Neural cell (in vitro differentiated cells): Measurements from ENCODE around the gene FSTL1. TPM values are rescaled to one million over a fixed set of nuclear protein-coding genes. Genes with fewer than 3 reads are reported as not detected.

Experiments
- H2AFZ ChIP-seq: fragments of 200-600, 300-800 bp; sonication (generic), shearing (Covaris generic); 2 replicates; pipeline ENCODE4 v1.6.0; 2014; ENCODE audit warnings: low read depth, mild to moderate bottlenecking, antibody characterized with exemption, low read length, moderate library complexity
- H3F3A ChIP-seq: fragments of 200-600 bp; shearing (Covaris generic); 2 replicates; pipeline ENCODE4 v1.6.1; 2016; ENCODE audit warnings: mild to moderate bottlenecking, moderate library complexity, mixed read lengths, antibody characterized with exemption, low read length; ENCODE audit not compliant: insufficient read depth, poor library complexity, severe bottlenecking
- H3K27ac ChIP-seq: fragments of 200-600, 300-800 bp; sonication (generic), shearing (Covaris generic); 2 replicates; pipeline ENCODE4 v1.5.1; 2014; ENCODE audit warnings: mild to moderate bottlenecking, low read length, moderate library complexity
- H3K27me3 ChIP-seq: fragments of 300-800, 200-600 bp; sonication (generic), shearing (Covaris generic); 2 replicates; pipeline ENCODE4 v1.6.0; 2014; ENCODE audit warnings: mild to moderate bottlenecking, low read depth, low read length, moderate library complexity; ENCODE audit not compliant: insufficient read depth
- H3K36me3 ChIP-seq: fragments of 300-800, 200-600 bp; sonication (generic), shearing (Covaris generic); 2 replicates; pipeline ENCODE4 v1.5.1; 2014; ENCODE audit warnings: mild to moderate bottlenecking, antibody characterized with exemption, low read length, moderate library complexity; ENCODE audit not compliant: insufficient read depth
- H3K4me2 ChIP-seq: fragments of 300-800, 200-600 bp; sonication (generic), shearing (Covaris generic); 2 replicates; pipeline ENCODE4 v1.6.0; 2014; ENCODE audit warnings: mild to moderate bottlenecking, low read length
- H3K4me3 ChIP-seq: fragments of 300-800, 200-600 bp; sonication (generic), shearing (Covaris generic); 2 replicates; pipeline ENCODE4 v1.5.1; 2014; ENCODE audit warnings: mild to moderate bottlenecking, low read length, moderate library complexity
- H3K79me2 ChIP-seq: fragments of 200-600 bp; shearing (Covaris generic); replicated peaks from 2 replicates; pipeline ENCODE4 v1.6.0; 2014; ENCODE audit warnings: mild to moderate bottlenecking, low read length, moderate library complexity; ENCODE audit not compliant: insufficient read depth
- H3K9ac ChIP-seq: fragments of 300-800, 200-600 bp; sonication (generic), shearing (Covaris generic); 2 replicates; pipeline ENCODE4 v1.6.1; 2016; ENCODE audit warnings: mild to moderate bottlenecking, low read length, mixed read lengths
- H3K9me2 ChIP-seq: fragments of 200-600 bp; shearing (Covaris generic); 2 replicates; pipeline ENCODE4 v1.6.1; 2016; ENCODE audit warnings: mild to moderate bottlenecking, low read length, mixed read lengths; ENCODE audit not compliant: insufficient read depth
- H3K9me3 ChIP-seq: fragments of 200-600, 300-800 bp; sonication (generic), shearing (Covaris generic); 2 replicates; pipeline ENCODE4 v1.6.1; 2016; ENCODE audit warnings: mild to moderate bottlenecking, mixed run types, low read length, moderate library complexity, mixed read lengths
- H4K20me1 ChIP-seq: fragments of 200-600 bp; shearing (Covaris generic); 2 replicates; pipeline ENCODE4 v1.6.1; 2016; ENCODE audit warnings: mild to moderate bottlenecking, mixed run types; ENCODE audit not compliant: insufficient read depth
- EP300 ChIP-seq: fragments of 450-650 bp; conservative IDR thresholded peaks from 2 replicates; pipeline ENCODE4 v1.6.1; 2014; ENCODE audit warnings: antibody characterized with exemption, mild to moderate bottlenecking, moderate library complexity; ENCODE audit not compliant: poor library complexity, severe bottlenecking
- EZH2 ChIP-seq: fragments of 200-600, 300-800 bp; shearing (Covaris generic), sonication (generic); IDR thresholded peaks from 2 replicates; pipeline ENCODE4 v1.6.1; 2014; ENCODE audit warnings: antibody characterized with exemption, low read length, borderline replicate concordance, mild to moderate bottlenecking; ENCODE audit not compliant: insufficient read depth, poor library complexity, severe bottlenecking
- MXI1 ChIP-seq: fragments of 450-650 bp; conservative IDR thresholded peaks from 2 replicates; pipeline ENCODE4 v1.6.1; 2014; ENCODE audit warnings: antibody characterized with exemption, mild to moderate bottlenecking; ENCODE audit not compliant: poor library complexity, severe bottlenecking
- POLR2AphosphoS5 ChIP-seq: IDR thresholded peaks from 2 replicates; pipeline ENCODE4 v1.6.1; 2012
- RAD21 ChIP-seq: fragments of 450-650 bp; conservative IDR thresholded peaks from 2 replicates; pipeline ENCODE4 v1.6.1; 2014; ENCODE audit warnings: antibody characterized with exemption, mild to moderate bottlenecking, moderate library complexity
- TAF1 ChIP-seq: IDR thresholded peaks from 2 replicates; pipeline ENCODE4 v1.6.1; 2012; ENCODE audit warnings: low read depth
- polyA plus RNA-seq: library from polyadenylated mRNA; depleted of rRNA; stranded (reverse); fragments of >200 nt; gene quantifications from 2 replicates; pipeline ENCODE4 v1.2.3, GENCODE V29; 2014
- TF ChIP-seq, protein P1 (sequence below): IDR thresholded peaks from 2 replicates; pipeline ENCODE4 v1.6.1; 2012; ENCODE audit warnings: borderline replicate concordance
- TF ChIP-seq, protein P2 (sequence below): fragments of 450-650 bp; IDR thresholded peaks from 2 replicates; pipeline ENCODE4 v1.5.1; 2014; ENCODE audit warnings: antibody characterized with exemption, mild to moderate bottlenecking, moderate library complexity; ENCODE audit not compliant: poor library complexity, severe bottlenecking

FSTL1 gene
- polyA plus RNA-seq, 1 donor from 2014 or later: 12.3 TPM

- Histone ChIP-seq H3K4me3 (no peak overlapping the region), H3K9me3 (no peaks in the 10 kb centered on the region), H3K79me2 (no peaks in the 10 kb centered on the region), H3K9ac (no peak overlapping the region), H3F3A (no peaks in the 10 kb centered on the region), H3K27me3 (no peaks in the 10 kb centered on the region), H3K4me2 (no peak overlapping the region), H4K20me1 (no peaks in the 10 kb centered on the region), H3K36me3 (no peaks in the 10 kb centered on the region), H2AFZ (no peak overlapping the region), H3K9me2 (no peaks in the 10 kb centered on the region), H3K27ac (no peak overlapping the region)
- no peak for TF ChIP-seq MXI1
- TF ChIP-seq, protein P1, sequence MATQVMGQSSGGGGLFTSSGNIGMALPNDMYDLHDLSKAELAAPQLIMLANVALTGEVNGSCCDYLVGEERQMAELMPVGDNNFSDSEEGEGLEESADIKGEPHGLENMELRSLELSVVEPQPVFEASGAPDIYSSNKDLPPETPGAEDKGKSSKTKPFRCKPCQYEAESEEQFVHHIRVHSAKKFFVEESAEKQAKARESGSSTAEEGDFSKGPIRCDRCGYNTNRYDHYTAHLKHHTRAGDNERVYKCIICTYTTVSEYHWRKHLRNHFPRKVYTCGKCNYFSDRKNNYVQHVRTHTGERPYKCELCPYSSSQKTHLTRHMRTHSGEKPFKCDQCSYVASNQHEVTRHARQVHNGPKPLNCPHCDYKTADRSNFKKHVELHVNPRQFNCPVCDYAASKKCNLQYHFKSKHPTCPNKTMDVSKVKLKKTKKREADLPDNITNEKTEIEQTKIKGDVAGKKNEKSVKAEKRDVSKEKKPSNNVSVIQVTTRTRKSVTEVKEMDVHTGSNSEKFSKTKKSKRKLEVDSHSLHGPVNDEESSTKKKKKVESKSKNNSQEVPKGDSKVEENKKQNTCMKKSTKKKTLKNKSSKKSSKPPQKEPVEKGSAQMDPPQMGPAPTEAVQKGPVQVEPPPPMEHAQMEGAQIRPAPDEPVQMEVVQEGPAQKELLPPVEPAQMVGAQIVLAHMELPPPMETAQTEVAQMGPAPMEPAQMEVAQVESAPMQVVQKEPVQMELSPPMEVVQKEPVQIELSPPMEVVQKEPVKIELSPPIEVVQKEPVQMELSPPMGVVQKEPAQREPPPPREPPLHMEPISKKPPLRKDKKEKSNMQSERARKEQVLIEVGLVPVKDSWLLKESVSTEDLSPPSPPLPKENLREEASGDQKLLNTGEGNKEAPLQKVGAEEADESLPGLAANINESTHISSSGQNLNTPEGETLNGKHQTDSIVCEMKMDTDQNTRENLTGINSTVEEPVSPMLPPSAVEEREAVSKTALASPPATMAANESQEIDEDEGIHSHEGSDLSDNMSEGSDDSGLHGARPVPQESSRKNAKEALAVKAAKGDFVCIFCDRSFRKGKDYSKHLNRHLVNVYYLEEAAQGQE: no peak
These were observed 25.1 kb upstream of the FSTL1 start for GRCh38 chr3:120475722-120476377.

DNA sequence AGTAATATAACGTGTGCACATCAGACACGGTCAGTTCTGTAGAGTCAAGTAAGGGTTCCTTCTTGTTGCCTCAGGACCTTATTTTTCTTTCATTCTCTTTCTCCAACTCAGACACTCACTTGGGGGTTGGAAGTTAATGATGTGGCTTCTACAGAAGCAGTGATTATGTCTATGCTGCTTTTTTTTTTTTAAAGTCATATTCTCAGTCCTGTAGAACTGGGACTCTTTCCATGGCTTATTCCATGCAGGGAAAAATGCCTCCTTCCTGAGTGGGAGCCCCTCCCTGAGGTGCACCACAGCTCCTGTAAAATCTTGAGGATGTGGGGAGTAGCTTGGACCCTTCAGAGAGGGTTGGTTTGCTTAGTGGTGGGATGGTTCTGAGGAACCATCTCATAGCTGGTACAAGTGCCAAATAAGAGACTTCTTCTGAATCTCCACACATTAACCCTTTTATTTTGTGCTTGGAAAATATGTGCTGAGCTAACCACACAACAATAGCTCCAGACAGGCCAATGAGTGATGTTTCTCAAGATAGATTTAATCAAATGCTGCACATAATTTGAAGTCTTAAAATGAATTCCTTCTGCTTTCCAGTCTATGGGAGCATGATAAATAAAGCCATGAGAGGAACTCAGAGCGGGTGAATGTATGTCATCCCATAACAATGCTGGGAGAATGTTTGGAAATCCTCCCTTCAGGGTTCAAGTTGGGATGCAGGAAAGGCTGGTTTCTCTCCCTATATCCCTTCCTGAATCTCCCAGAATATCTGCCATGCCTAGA is 23.3 kb upstream of the FSTL1 start:
- Histone ChIP-seq H3K36me3 (no peaks in the 10 kb centered on the region), H2AFZ (no peak overlapping the region), H3K4me3 (no peak overlapping the region), H3K79me2 (no peaks in the 10 kb centered on the region), H3K9ac (no peak overlapping the region), H4K20me1 (no peaks in the 10 kb centered on the region), H3K9me3 (no peaks in the 10 kb centered on the region), H3K27ac (no peak overlapping the region), H3K9me2 (no peaks in the 10 kb centered on the region), H3K4me2 (no peak overlapping the region), H3K27me3 (no peaks in the 10 kb centered on the region), H3F3A (no peaks in the 10 kb centered on the region)
- no peak for TF ChIP-seq RAD21
- TF ChIP-seq EP300: no peak
- no peak for TF ChIP-seq EZH2
- TF ChIP-seq POLR2AphosphoS5: no peak
- TF ChIP-seq TAF1: no peak
- TF ChIP-seq MXI1: no peak
- TF ChIP-seq, protein P1: no peak
- TF ChIP-seq, protein P2, sequence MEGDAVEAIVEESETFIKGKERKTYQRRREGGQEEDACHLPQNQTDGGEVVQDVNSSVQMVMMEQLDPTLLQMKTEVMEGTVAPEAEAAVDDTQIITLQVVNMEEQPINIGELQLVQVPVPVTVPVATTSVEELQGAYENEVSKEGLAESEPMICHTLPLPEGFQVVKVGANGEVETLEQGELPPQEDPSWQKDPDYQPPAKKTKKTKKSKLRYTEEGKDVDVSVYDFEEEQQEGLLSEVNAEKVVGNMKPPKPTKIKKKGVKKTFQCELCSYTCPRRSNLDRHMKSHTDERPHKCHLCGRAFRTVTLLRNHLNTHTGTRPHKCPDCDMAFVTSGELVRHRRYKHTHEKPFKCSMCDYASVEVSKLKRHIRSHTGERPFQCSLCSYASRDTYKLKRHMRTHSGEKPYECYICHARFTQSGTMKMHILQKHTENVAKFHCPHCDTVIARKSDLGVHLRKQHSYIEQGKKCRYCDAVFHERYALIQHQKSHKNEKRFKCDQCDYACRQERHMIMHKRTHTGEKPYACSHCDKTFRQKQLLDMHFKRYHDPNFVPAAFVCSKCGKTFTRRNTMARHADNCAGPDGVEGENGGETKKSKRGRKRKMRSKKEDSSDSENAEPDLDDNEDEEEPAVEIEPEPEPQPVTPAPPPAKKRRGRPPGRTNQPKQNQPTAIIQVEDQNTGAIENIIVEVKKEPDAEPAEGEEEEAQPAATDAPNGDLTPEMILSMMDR: no peak
